ENCODE results near the gene DENND1C. TPM values are rescaled to one million over a fixed set of nuclear protein-coding genes. Genes with fewer than 3 reads are reported as not detected.
A peak's percentile ranks its signal among the peaks of the same experiment; 100 is the strongest.

The DENND1C gene
- total RNA-seq, 1 donor from 2014 or later: not detected

DNA sequence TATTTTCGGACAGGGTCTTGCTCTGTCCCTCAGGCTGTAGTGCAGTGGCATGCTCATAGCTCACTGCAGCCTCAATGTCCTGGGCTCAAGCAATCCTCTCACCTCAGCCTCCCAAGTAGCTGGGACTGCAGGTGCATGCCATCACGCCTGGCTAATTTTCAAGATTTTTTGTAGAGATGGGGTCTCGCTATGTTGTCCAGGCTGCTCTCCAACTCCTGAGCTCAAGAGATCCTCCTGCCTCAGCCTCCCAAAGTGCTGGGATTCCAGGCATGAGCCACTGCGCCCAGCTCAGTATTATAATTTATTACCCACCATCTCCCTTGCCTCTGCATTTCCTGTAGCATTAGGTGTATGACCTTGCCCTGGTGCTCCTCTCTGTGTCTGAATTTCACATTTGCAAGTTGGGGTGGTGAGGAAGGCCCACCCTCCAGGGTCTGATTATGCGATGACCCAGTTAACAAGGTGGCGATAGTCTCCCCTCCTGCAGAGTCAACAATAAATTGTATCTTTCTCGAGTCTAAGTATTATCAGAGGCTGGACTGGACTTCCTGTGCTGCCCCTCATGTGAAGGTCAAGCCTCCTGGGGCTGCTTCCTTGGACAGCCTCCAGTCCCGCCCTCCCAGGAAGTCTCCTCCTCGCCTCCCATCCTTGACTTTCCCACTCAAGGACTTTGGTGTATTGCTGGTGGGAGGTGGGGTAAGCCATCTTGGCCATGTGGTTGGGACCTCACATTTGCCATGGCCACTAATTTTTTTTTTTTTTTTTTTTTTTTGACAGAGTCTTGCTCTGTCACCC is 22.0 kb upstream of the DENND1C start:
- peaks cover 35% of the 10 kb centered on the region for H3K27me3 Mint-ChIP-seq (ENCODE audit: insufficient read depth, low read depth)
- H3K4me1 Mint-ChIP-seq: peaks cover 5% of the 10 kb centered on the region
- H3K36me3 Mint-ChIP-seq: no peaks in the 10 kb centered on the region

DNA sequence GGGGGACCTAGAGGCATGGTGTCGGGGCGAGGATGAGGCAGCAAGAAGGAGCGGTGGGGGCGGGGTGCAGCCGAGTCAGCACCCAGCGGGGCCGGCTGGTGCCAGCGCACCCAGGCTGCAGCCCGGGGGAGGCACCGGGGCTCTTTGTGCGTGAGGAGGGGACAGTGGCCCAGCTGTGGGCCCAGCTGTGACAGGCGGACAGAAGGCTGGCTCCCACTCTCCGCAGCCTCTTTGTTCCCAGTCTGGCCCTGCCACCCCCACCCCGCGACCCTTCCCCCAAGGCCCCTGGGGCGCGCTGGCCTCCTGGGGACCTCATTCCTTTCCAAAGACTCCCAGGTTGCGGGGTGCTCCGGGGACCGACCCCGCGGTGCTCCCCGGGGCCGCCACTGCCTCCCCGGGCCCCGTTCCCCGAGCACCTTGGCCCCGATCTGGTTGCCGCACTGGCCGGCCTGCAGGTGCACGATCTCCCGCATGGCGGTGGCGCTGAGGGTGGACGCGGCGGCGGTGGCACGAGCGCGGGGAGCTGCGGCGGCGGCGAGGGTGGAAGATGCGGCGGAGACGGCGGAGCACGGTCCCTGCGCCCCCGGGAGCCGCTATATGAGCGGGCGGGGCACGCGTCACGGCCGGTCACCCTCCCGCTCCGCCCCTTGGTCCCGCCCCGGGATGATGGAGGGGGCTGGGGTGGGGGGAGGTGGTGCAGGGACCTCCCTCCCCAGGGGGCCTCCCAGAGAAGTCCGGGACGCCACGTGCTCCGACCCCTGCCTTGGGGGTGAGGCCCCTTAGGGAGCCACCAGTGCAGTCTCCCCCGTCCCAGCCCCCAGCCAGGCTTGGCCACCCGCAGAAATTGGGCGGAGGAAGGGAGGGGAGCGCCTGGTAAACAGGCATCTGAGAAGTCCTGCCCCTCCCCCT is 20.4 kb upstream of the DENND1C start, which contains the start of gene TUBB4A:
Gene TUBB4A, minus strand, starts transcription at position 570 of the 909 bp plus-strand sequence. Its CDS starts 97 bp downstream, at position 473.
- Mint-ChIP-seq H3K27me3 (ENCODE audit: insufficient read depth, low read depth) (peaks cover 36% of the 10 kb centered on the region), H3K9me3 (peaks cover 2% of the 10 kb centered on the region), H3K4me3 (peak within 1 kb of the TSS; percentile 82), H3K4me1 (peaks cover 5% of the 10 kb centered on the region), H3K27ac (peak within 1 kb of the TSS; percentile 28), H3K36me3 (no peaks in the 10 kb centered on the region)
- no peaks in the 10 kb centered on the region for H3F3A ChIP-seq (ENCODE audit: low read depth)
- peak; percentile 56 for DNase-seq (ENCODE audit: low spot score)
- peaks cover 7% of the 10 kb centered on the region for H3K4me1 ChIP-seq
- H3K36me3 ChIP-seq: no peaks in the 10 kb centered on the region
- H3K27me3 ChIP-seq: peaks cover 27% of the 10 kb centered on the region
- peak within 1 kb of the TSS; percentile 92 for H2AFZ ChIP-seq (replicated peaks)
- H3K9ac ChIP-seq: no peak within 1 kb of the TSS
- no peaks in the 10 kb centered on the region for H3K9me3 ChIP-seq (ENCODE audit: low read depth)
- H4K20me1 ChIP-seq (ENCODE audit: low read depth): no peaks in the 10 kb centered on the region
- no peaks in the 10 kb centered on the region for H3K79me2 ChIP-seq (ENCODE audit: low read depth)
- peak within 1 kb of the TSS; percentile 99 for H3K4me2 ChIP-seq
- TF ChIP-seq, protein P1, sequence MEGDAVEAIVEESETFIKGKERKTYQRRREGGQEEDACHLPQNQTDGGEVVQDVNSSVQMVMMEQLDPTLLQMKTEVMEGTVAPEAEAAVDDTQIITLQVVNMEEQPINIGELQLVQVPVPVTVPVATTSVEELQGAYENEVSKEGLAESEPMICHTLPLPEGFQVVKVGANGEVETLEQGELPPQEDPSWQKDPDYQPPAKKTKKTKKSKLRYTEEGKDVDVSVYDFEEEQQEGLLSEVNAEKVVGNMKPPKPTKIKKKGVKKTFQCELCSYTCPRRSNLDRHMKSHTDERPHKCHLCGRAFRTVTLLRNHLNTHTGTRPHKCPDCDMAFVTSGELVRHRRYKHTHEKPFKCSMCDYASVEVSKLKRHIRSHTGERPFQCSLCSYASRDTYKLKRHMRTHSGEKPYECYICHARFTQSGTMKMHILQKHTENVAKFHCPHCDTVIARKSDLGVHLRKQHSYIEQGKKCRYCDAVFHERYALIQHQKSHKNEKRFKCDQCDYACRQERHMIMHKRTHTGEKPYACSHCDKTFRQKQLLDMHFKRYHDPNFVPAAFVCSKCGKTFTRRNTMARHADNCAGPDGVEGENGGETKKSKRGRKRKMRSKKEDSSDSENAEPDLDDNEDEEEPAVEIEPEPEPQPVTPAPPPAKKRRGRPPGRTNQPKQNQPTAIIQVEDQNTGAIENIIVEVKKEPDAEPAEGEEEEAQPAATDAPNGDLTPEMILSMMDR (IDR thresholded peaks at IDR 0.05): peak; percentile 22
- peak; percentile 60 for TF ChIP-seq EZH2phosphoT487 (IDR thresholded peaks at IDR 0.05)
- TF ChIP-seq EZH2 (IDR thresholded peaks at IDR 0.05): peak; percentile 60
- no peak within 1 kb of the TSS for H3K27ac ChIP-seq
- peak within 1 kb of the TSS; percentile 95 for H3K4me3 ChIP-seq

More for the DNA sequence above, 22.0 kb upstream of the DENND1C start:
- H2AFZ ChIP-seq (replicated peaks): no peak overlapping the region
- H3K36me3 ChIP-seq: no peaks in the 10 kb centered on the region
- H3K27ac ChIP-seq: no peak overlapping the region
- no peak overlapping the region for H3K9ac ChIP-seq
- no peaks in the 10 kb centered on the region for H3K79me2 ChIP-seq (ENCODE audit: low read depth)
- no peak overlapping the region for H3K4me2 ChIP-seq
- TF ChIP-seq, protein P1 (IDR thresholded peaks at IDR 0.05): no peak
- TF ChIP-seq EZH2phosphoT487 (IDR thresholded peaks at IDR 0.05) (no peak), EZH2 (IDR thresholded peaks at IDR 0.05) (no peak)
- H3K4me3 Mint-ChIP-seq: no peak overlapping the region
- no peaks in the 10 kb centered on the region for H3F3A ChIP-seq (ENCODE audit: low read depth)
- no peaks in the 10 kb centered on the region for H3K9me3 ChIP-seq (ENCODE audit: low read depth)
- H3K27me3 ChIP-seq: peaks cover 27% of the 10 kb centered on the region
- no peak overlapping the region for H3K27ac Mint-ChIP-seq
- no peak for DNase-seq (ENCODE audit: low spot score)
- H3K9me3 Mint-ChIP-seq: peaks cover 2% of the 10 kb centered on the region
- H3K4me1 ChIP-seq: peaks cover 7% of the 10 kb centered on the region
- H4K20me1 ChIP-seq (ENCODE audit: low read depth): no peaks in the 10 kb centered on the region
- no peak overlapping the region for H3K4me3 ChIP-seq

DNA sequence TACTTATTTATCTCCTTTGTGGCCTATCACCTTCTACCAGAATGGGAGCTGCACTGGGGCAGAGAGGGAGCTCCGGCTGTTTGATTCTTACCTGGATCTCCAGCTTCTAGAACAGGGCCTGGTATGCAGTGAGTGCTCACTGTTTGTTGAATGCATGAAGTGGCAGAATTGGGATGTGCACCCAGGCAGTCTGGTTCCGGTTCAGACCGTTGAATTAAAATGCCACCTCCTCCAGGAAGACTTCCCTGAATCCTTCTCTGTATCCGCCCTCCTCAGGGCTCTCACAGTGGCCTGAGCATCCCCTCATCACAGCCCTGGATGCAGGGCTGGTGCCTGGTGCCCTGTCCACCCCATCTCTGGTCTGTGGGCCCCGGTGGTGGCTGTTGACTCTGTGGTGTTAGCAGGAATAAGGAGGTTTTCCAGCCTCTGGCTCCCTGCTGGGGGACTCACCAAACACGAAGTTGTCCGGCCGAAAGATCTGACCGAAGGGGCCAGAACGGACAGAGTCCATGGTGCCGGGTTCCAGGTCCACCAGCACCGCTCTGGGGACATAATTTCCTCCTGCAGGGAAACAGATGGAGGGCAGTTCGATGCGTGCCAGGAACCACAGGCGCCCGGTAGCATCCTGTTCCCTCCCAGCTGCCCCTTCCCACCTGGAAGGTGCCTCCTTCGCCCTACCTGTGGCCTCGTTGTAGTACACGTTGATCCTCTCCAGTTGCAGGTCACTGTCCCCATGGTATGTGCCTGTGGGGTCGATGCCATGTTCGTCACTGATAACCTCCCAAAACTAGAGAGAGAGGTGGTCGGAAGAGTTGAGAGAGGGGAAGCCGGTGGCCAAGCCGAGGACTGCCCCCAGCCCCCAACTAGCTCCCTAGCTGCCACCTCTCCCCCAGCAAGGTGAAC is 19.5 kb upstream of the DENND1C start:
- Histone ChIP-seq H3F3A (ENCODE audit: low read depth) (no peaks in the 10 kb centered on the region), H2AFZ (replicated peaks) (peak overlapping the region; percentile 92), H3K27me3 (peaks cover 27% of the 10 kb centered on the region), H3K4me2 (peak overlapping the region; percentile 99), H4K20me1 (ENCODE audit: low read depth) (no peaks in the 10 kb centered on the region), H3K27ac (no peak overlapping the region), H3K9me3 (ENCODE audit: low read depth) (no peaks in the 10 kb centered on the region), H3K4me3 (peak overlapping the region; percentile 95), H3K9ac (no peak overlapping the region), H3K36me3 (no peaks in the 10 kb centered on the region), H3K4me1 (peaks cover 7% of the 10 kb centered on the region), H3K79me2 (ENCODE audit: low read depth) (no peaks in the 10 kb centered on the region)
- no peak for DNase-seq (ENCODE audit: low spot score)
- peak overlapping the region; percentile 28 for H3K27ac Mint-ChIP-seq
- TF ChIP-seq EZH2 (IDR thresholded peaks at IDR 0.05): no peak
- TF ChIP-seq EZH2phosphoT487 (IDR thresholded peaks at IDR 0.05): no peak
- TF ChIP-seq, protein P1 (IDR thresholded peaks at IDR 0.05): no peak
- peaks cover 2% of the 10 kb centered on the region for H3K9me3 Mint-ChIP-seq
- peaks cover 34% of the 10 kb centered on the region for H3K27me3 Mint-ChIP-seq (ENCODE audit: insufficient read depth, low read depth)
- H3K4me1 Mint-ChIP-seq: peaks cover 5% of the 10 kb centered on the region
- H3K36me3 Mint-ChIP-seq: no peaks in the 10 kb centered on the region
- peak overlapping the region; percentile 82 for H3K4me3 Mint-ChIP-seq

Data from neural progenitor cell (in vitro differentiated cells).